Transverse colon (tissue), 4 donors: ENCODE measurements around the gene PDE4B. TPM values are rescaled to one million over a fixed set of nuclear protein-coding genes. Genes with fewer than 3 reads are reported as not detected.
"Not testable (repeated sequence)": the region's sequence is repeated elsewhere in the genome, so short reads cannot be mapped to it uniquely, and the experiment has no call there.

Experiments
- DNase-seq: peaks from one replicate; pipeline ENCODE4 v3.0.0-alpha.2; 2019
- H3K27ac ChIP-seq, 4 donors: fragments of 200-600 bp; sonication (generic); 2 replicates each; pipeline ENCODE4 v1.5.1; 2016 to 2018; ENCODE audit warnings: inconsistent platforms in 4 of 4
- H3K27me3 ChIP-seq: fragments of 200-600 bp; sonication (generic); 2 replicates; pipeline ENCODE4 v1.5.1; 2017; ENCODE audit warnings: inconsistent platforms
- H3K36me3 ChIP-seq, 4 donors: fragments of 200-600 bp; sonication (generic); 2 replicates each; pipeline ENCODE4 v1.5.1; 2017 to 2019; ENCODE audit warnings: inconsistent platforms in 4 of 4
- H3K4me1 ChIP-seq, 4 donors: fragments of 200-600 bp; sonication (generic); 2 replicates each; pipeline ENCODE4 v1.5.1; 2017 to 2020; ENCODE audit warnings: inconsistent platforms in 4 of 4
- H3K4me3 ChIP-seq, 4 donors: fragments of 200-600 bp; sonication (generic); 1 replicate in 1 of 4; 2 replicates in 3 of 4; pipeline versions ENCODE4 v1.5.1 to v1.6.1; 2017 to 2019; ENCODE audit warnings: inconsistent platforms in 4 of 4
- H3K9me3 ChIP-seq, 2 donors: fragments of 200-600 bp; sonication (generic); 2 replicates each; pipeline ENCODE4 v1.5.1; 2017 to 2019; ENCODE audit warnings: inconsistent platforms in 2 of 2
- EP300 ChIP-seq: sonication (generic); formaldehyde crosslinking; IDR thresholded peaks from one replicate; pipeline ENCODE4 v1.6.1; 2017; ENCODE audit warnings: antibody characterized with exemption, low read depth
- POLR2A ChIP-seq: fragments of 450-650 bp; IDR thresholded peaks from one replicate; pipeline ENCODE4 v1.6.1; 2016; ENCODE audit warnings: antibody characterized with exemption, mild to moderate bottlenecking, moderate library complexity
- POLR2AphosphoS5 ChIP-seq, 3 donors: sonication (generic); formaldehyde crosslinking; IDR thresholded peaks; one replicate each; pipeline ENCODE4 v1.6.1; 2016; ENCODE audit warnings: antibody characterized with exemption in 3 of 3
- WGBS, 2 donors: methylation state at CpG; one replicate each; pipeline ENCODE4 v1.1.5; 2018; ENCODE audit warnings: low coverage in 1 of 2; 5-methylcytosine and 5-hydroxymethylcytosine counted together
- in situ Hi-C, 4 donors: fragments of 200-750 bp; cut with MboI; loops; one replicate each; pipeline versions ENCODE4 v1.15.0 to v1.15.1; 2017; ENCODE audit warnings: low sequenced_read_pairs in 3 of 4, low pct_ligation_motif_present in 1 of 4, low pct_unique_long_range_greater_than_20kb in 1 of 4
- intact Hi-C: fragments of 100-400 bp; cut with DNase I; formaldehyde crosslinking; loops from one replicate; pipeline ENCODE4 v1.15.1; 2023; ENCODE audit warnings: low total_unique reads
- total RNA-seq, 4 donors: library from RNA; depleted of rRNA; stranded (reverse); fragments of >200 nt; gene quantifications; one replicate each; pipeline ENCODE4 v1.1.0, GENCODE V29; 2016
- TF ChIP-seq, protein P1 (sequence below), 5 experiments: fragments of 200-600 bp in 3 of 5; fragments of 450-650 bp in 2 of 5; sonication (generic) in 3 of 5; IDR thresholded peaks; 1 replicate in 2 of 5; 2 replicates in 3 of 5; pipeline ENCODE4 v1.5.1; 2016 to 2017; ENCODE audit warnings: antibody characterized with exemption in 5 of 5, inconsistent platforms in 3 of 5, mild to moderate bottlenecking in 2 of 5, moderate library complexity in 1 of 5

PDE4B gene
- total RNA-seq, 4 donors from 2014 or later = 4.5 to 14.8 (median 6.5) TPM

DNA sequence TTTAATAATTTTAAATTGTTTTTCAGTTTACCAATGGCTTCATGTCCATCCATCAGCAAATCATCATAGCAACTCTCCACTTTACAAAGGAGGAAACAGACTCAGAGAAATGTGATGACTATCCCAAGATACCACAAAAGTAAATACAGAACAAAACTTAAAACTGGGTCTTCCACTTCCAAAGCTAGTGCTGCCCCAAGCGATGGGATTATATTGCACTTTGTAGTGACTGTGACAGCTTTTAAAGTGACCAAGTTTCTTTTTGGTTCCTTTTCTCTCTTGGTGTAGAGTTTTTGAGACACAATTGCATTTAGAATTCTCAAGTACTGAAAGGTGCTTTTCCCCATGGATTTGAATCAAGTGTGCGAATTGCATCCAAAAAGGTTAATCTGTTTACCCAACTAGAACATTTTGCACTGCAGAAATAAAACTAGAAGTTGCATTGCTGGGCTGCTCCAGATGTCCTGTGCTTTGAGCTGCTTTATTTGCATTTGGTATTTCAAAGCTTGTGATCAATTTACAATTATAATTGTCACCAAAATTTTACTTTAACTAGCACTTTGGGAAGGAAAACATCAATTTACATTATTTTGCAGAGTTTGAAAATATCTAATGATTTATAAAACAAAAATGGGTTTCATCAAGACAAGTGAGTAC, 320.2 kb downstream of the PDE4B start:
- 67 to 76% methylated on average over 2 of the region's 2 CpGs for WGBS, 2 donors

DNA sequence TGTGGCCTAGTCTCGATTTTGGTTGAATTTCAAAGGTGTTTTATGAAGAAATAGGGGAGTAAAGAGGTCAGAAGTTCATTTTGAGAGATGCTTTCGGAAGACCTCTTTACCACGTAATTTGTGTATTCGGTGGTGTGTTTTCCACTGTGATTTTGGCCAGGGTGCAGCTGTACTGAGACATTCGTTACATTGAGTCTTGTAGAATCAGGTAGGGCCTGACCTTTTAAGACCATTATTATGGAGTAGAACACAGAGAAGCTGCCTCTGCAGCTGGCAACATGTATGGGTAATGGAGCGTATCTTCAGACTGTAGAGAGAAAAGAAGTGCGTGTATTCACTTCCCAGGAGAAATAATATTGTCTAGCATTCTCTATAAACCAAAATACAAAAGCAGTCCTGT, 326.5 kb downstream of the PDE4B start:
- in situ Hi-C loops (no loop called here), intact Hi-C loops (no loop called here)
- Histone ChIP-seq H3K4me1 (no peaks in the 10 kb centered on the region), H3K36me3 (no peaks in the 10 kb centered on the region), H3K27ac (no peak overlapping the region), H3K4me3 (no peak overlapping the region), H3K27me3 (no peaks in the 10 kb centered on the region), H3K9me3 (no peaks in the 10 kb centered on the region)
- TF ChIP-seq EP300 (no peak), POLR2A (no peak), POLR2AphosphoS5 (IDR thresholded peaks at IDR 0.05) (no peak)
- TF ChIP-seq, protein P1, sequence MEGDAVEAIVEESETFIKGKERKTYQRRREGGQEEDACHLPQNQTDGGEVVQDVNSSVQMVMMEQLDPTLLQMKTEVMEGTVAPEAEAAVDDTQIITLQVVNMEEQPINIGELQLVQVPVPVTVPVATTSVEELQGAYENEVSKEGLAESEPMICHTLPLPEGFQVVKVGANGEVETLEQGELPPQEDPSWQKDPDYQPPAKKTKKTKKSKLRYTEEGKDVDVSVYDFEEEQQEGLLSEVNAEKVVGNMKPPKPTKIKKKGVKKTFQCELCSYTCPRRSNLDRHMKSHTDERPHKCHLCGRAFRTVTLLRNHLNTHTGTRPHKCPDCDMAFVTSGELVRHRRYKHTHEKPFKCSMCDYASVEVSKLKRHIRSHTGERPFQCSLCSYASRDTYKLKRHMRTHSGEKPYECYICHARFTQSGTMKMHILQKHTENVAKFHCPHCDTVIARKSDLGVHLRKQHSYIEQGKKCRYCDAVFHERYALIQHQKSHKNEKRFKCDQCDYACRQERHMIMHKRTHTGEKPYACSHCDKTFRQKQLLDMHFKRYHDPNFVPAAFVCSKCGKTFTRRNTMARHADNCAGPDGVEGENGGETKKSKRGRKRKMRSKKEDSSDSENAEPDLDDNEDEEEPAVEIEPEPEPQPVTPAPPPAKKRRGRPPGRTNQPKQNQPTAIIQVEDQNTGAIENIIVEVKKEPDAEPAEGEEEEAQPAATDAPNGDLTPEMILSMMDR (IDR thresholded peaks at IDR 0.05) = no peak
- WGBS, 2 donors = 84 to 85% methylated on average over 5 to 7 of the region's 7 CpGs
- DNase-seq = no peak

More for the DNA sequence above, 320.2 kb downstream of the PDE4B start:
- in situ Hi-C loops (no loop called here), intact Hi-C loops (no loop called here)
- Histone ChIP-seq H3K9me3 (no peaks in the 10 kb centered on the region), H3K27me3 (no peaks in the 10 kb centered on the region), H3K27ac (no peak overlapping the region), H3K4me1 (no peaks in the 10 kb centered on the region), H3K36me3 (no peaks in the 10 kb centered on the region), H3K4me3 (no peak overlapping the region)
- no peak for DNase-seq
- TF ChIP-seq POLR2A (no peak), POLR2AphosphoS5 (IDR thresholded peaks at IDR 0.05) (no peak), EP300 (no peak)
- TF ChIP-seq, protein P1 (IDR thresholded peaks at IDR 0.05) = no peak

DNA sequence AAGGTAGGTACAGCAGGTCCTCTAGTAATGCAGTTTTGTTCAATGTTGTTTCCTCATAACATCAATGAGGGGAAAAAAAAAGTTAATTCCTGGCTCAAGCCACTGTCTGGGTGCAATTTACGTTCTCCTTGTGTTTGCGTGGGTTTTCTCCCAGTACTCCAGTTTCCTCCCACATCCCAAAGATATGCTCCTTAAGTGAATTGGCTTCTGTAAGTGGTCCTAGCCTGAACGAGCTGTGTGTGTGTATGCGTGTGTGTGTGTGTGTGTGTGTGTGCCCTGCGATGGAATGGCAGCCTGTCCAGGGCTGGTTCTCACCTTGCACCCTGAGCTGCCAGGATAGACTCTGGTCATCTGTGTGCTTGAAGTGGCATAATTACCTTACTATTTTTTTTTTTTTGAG, 332.0 kb downstream of the PDE4B start:
- no peak overlapping the region for H3K27ac ChIP-seq
- H3K36me3 ChIP-seq = no peaks in the 10 kb centered on the region
- H3K9me3 ChIP-seq = no peaks in the 10 kb centered on the region
- DNase-seq = no peak
- intact Hi-C loops = no loop called here
- TF ChIP-seq POLR2AphosphoS5 (IDR thresholded peaks at IDR 0.05) (no peak), POLR2A (no peak), EP300 (no peak)
- TF ChIP-seq, protein P1 (IDR thresholded peaks at IDR 0.05) = no peak
- no peaks in the 10 kb centered on the region for H3K4me1 ChIP-seq
- 76 to 81% methylated on average over 4 to 5 of the region's 5 CpGs for WGBS, 2 donors
- in situ Hi-C loops = no loop called here
- H3K27me3 ChIP-seq = no peaks in the 10 kb centered on the region
- H3K4me3 ChIP-seq = no peak overlapping the region

DNA sequence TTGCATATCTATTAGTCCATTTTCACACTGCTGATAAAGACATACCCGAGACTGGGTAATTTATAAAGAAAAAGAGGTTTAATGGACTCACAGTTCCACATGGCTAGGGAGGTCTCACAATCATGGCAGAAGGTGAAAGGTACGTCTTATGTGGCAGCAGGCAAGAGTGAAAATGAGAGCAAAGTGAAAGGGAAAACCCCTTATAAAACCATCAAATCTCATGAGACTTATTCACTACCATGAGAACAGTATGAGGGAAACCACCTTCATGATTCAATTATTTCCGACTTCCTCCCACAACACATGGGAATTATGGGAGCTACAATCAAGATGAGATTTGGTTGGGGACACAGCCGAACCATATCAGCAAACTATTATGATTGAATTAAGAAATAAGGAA, 335.9 kb downstream of the PDE4B start:
- H3K4me3 ChIP-seq, H3K27ac ChIP-seq, H3K36me3 ChIP-seq, H3K9me3 ChIP-seq, H3K27me3 ChIP-seq, in situ Hi-C loops, DNase-seq, intact Hi-C loops: not testable (repeated sequence)
- 74 to 76% methylated on average over 4 of the region's 4 CpGs for WGBS, 2 donors
- peaks cover 0 to 17% (median 7%) of the 10 kb centered on the region in 4 donors for H3K4me1 ChIP-seq

DNA sequence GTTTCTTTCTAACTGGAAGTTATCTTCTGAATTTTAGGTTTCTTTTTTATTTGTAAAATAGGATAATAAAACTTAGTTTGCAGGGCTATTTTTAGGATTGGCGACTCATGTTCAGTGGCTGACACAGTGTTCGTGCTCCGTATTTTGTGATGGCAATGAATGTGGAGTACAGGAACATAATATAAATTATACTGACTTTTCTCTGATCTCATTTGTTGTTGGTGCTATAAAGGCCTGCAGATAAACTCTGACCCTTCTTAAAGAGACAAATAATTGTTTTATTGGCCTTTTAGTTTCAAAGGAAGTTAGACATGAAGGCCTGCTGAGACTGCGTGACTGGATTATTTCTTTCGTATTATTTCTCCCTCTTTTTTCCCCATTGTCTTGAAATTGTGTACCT, 339.6 kb downstream of the PDE4B start:
- H3K4me1 ChIP-seq = peaks cover 0 to 26% (median 7%) of the 10 kb centered on the region in 4 donors
- 45 to 55% methylated on average over 5 of the region's 5 CpGs for WGBS, 2 donors

More for the DNA sequence above, 339.6 kb downstream of the PDE4B start:
- no peaks in the 10 kb centered on the region for H3K36me3 ChIP-seq
- intact Hi-C loops = no loop called here
- no peaks in the 10 kb centered on the region for H3K9me3 ChIP-seq
- in situ Hi-C loops = no loop called here
- no peak overlapping the region for H3K4me3 ChIP-seq
- H3K27me3 ChIP-seq = no peaks in the 10 kb centered on the region
- peak overlapping the region in 1 of 4 donors; percentile 16 for H3K27ac ChIP-seq
- no peak for TF ChIP-seq EP300
- TF ChIP-seq POLR2A = no peak
- no peak for DNase-seq
